Uterus (tissue), 4 donors: ENCODE measurements around the gene ZFHX2. TPM values are rescaled to one million over a fixed set of nuclear protein-coding genes. Genes with fewer than 3 reads are reported as not detected.

Source experiments
- DNase-seq, 2 donors: peaks; one replicate each; pipeline ENCODE4 v3.0.0-alpha.2; 2019 to 2020
- H3K27ac ChIP-seq, 2 donors: fragments of 200-600 bp; sonication (generic); 1 replicate in 1 of 2; 2 replicates in 1 of 2; pipeline ENCODE4 v1.5.1; 2016 to 2018
- H3K27me3 ChIP-seq, 2 donors: fragments of 200-600 bp; sonication (generic); one replicate each; pipeline ENCODE4 v1.5.1; 2018 to 2019; ENCODE audit warnings: control low read depth in 1 of 2
- H3K36me3 ChIP-seq, 2 donors: fragments of 200-600 bp; sonication (generic); one replicate each; pipeline ENCODE4 v1.5.1; 2019; ENCODE audit warnings: control low read depth in 1 of 2
- H3K4me1 ChIP-seq, 2 donors: fragments of 200-600 bp; sonication (generic); one replicate each; pipeline ENCODE4 v1.5.1; 2018 to 2019; ENCODE audit warnings: control low read depth in 1 of 2
- H3K4me3 ChIP-seq, 2 donors: fragments of 200-600 bp; sonication (generic); 1 replicate in 1 of 2; 2 replicates in 1 of 2; pipeline ENCODE4 v1.5.1; 2018 to 2019; ENCODE audit warnings: mild to moderate bottlenecking in 1 of 2
- H3K9me3 ChIP-seq, 2 donors: fragments of 200-600 bp; sonication (generic); one replicate each; pipeline ENCODE4 v1.5.1; 2019; ENCODE audit warnings: control low read depth in 1 of 2
- POLR2A ChIP-seq, 2 donors: fragments of 450-650 bp; IDR thresholded peaks; one replicate each; pipeline ENCODE4 v1.6.1; 2016; ENCODE audit warnings: antibody characterized with exemption in 2 of 2, mild to moderate bottlenecking in 1 of 2, moderate library complexity in 1 of 2
- intact Hi-C: fragments of 100-400 bp; cut with DNase I; formaldehyde crosslinking; loops from one replicate; pipeline ENCODE4 v1.15.1; 2023; ENCODE audit warnings: low total_unique reads
- total RNA-seq, 4 donors: library from RNA; depleted of rRNA in 3 of 4; stranded (reverse); fragments of >200 nt in 3 of 4; gene quantifications; one replicate each; pipeline versions ENCODE4 v1.1.0 to v1.2.4, GENCODE V29; 2014 to 2023
- TF ChIP-seq, protein P1 (sequence below), 4 experiments: fragments of 200-600 bp in 2 of 4; fragments of 450-650 bp in 2 of 4; sonication (generic) in 2 of 4; IDR thresholded peaks; one replicate each; pipeline ENCODE4 v1.5.1; 2016 to 2019; ENCODE audit warnings: antibody characterized with exemption in 4 of 4, mild to moderate bottlenecking in 2 of 4, moderate library complexity in 1 of 4
- donor health status: DM: yes; HTN: yes; CAD: no.

The ZFHX2 gene
- total RNA-seq, 4 donors from 2014 or later = 0.35 to 1.7 TPM; not detected in 2

DNA sequence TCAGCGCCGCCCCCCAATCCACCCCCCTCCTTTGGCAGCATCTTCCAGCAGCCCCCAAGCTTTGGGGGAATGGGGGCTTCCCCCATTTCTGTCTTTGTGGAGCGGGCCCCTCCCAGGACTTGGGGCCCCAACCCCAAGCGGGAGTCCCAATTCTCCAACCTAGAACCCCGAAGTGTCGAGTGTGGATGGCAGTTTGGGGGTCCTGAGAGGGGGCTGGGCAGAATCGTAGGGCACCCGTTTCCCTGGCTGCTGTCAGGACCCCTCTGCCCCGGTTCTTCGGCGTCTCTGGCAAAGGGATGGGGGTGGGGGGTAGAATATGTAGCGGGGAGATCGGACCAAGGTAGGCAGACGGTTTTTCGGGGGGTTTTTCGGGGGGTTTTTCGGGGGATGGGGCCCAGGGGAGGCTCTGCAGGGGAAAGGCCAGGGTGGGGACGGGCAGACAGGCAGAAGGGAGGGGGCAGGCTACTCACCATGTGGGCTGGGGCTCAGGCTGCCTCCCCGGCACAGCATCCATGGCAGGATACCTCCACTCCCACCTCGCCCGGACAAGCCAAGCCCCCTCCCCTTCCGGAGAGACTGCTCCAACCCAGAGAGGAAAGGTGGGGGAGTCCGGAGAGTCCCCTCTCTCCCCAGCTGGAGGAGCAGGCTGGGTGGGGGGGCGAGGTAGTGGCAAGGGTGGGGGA lies 26.3 kb upstream of the ZFHX2 start:
- intact Hi-C loops = no loop called here
- no peaks in the 10 kb centered on the region for H3K36me3 ChIP-seq
- no peak for TF ChIP-seq POLR2A (IDR thresholded peaks at IDR 0.05)
- TF ChIP-seq, protein P1, sequence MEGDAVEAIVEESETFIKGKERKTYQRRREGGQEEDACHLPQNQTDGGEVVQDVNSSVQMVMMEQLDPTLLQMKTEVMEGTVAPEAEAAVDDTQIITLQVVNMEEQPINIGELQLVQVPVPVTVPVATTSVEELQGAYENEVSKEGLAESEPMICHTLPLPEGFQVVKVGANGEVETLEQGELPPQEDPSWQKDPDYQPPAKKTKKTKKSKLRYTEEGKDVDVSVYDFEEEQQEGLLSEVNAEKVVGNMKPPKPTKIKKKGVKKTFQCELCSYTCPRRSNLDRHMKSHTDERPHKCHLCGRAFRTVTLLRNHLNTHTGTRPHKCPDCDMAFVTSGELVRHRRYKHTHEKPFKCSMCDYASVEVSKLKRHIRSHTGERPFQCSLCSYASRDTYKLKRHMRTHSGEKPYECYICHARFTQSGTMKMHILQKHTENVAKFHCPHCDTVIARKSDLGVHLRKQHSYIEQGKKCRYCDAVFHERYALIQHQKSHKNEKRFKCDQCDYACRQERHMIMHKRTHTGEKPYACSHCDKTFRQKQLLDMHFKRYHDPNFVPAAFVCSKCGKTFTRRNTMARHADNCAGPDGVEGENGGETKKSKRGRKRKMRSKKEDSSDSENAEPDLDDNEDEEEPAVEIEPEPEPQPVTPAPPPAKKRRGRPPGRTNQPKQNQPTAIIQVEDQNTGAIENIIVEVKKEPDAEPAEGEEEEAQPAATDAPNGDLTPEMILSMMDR (IDR thresholded peaks at IDR 0.05) = no peak
- peak overlapping the region; percentile 73 to 76 for H3K27ac ChIP-seq
- peaks cover 0 to 4% of the 10 kb centered on the region in 2 donors for H3K27me3 ChIP-seq
- no peaks in the 10 kb centered on the region for H3K4me1 ChIP-seq
- H3K9me3 ChIP-seq = no peaks in the 10 kb centered on the region
- H3K4me3 ChIP-seq = peak overlapping the region; percentile 39 to 52
- no peak for DNase-seq

DNA sequence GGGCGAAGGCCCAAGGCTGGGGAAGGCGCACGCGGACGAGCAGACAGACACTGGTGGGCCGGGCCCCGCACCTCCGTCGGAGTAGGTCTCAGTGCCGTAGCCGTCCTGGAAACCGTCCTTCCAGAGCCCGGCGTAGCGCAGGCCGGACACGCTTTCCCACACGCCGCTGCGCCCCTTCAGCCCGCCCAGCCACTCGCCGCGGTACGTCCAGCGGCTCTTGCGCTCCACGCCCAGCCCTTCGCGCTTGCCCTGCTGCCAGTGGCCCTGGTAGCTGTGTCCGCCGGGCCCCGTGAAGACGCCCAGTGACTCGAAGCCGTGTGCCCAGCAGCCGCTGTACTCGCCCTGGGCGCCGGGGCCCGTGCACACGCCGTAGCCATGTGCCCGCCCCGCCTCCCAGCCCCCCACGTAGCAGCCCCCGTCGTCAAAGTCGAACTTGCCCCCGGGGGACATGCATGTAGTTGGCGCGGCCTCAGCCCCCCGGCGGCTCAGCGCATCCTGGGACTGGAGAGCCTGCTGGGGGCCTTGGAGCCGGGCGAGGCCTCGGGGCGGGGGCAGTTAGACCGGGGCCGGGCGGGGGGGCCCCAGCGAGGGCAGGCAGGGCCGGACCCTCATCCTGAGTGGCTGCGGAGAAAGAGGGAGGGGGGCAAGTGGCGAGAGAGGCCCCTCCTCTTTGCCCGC lies 25.6 kb upstream of the ZFHX2 start:
- intact Hi-C loops = no loop called here
- no peaks in the 10 kb centered on the region for H3K36me3 ChIP-seq
- no peaks in the 10 kb centered on the region for H3K9me3 ChIP-seq
- H3K27me3 ChIP-seq = peaks cover 0 to 4% of the 10 kb centered on the region in 2 donors
- DNase-seq = peak in 1 of 2 donors; percentile 47
- no peaks in the 10 kb centered on the region for H3K4me1 ChIP-seq
- H3K4me3 ChIP-seq = peak overlapping the region; percentile 39 to 52
- H3K27ac ChIP-seq = peak overlapping the region; percentile 73 to 76
- TF ChIP-seq, protein P1 (IDR thresholded peaks at IDR 0.05) = no peak
- no peak for TF ChIP-seq POLR2A (IDR thresholded peaks at IDR 0.05)

DNA sequence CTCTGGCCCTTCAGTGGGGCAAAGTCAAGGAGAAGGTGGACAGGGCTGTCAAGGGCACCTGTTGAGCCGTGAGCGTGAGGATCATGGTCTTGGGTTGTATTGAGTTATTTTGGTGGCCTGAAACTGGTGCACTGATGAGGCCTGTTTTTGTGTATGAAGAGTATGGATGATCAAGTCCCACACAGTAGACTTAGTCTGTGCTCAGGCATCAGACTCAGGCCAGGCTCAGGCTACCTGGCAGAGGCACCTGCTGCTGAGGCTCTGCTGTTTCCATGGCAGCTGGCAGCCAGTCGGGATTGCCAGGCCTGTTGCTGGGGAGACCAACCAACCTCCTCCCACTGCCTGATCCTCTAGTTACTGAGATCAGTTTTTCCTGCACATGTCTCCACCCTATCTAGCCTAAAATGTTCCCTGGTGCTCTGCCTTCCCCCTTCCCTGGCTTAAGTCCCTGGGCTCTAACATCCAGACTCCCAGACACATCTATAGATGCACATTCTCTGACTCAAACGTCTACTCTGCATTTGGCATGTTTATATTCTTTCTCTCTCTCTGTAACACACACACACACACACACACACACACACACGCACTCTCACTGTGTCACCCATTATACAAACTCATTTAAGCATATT lies 21.9 kb upstream of the ZFHX2 start:
- Histone ChIP-seq H3K27me3 (peaks cover 0 to 4% of the 10 kb centered on the region in 2 donors), H3K27ac (no peak overlapping the region), H3K9me3 (no peaks in the 10 kb centered on the region), H3K4me1 (no peaks in the 10 kb centered on the region), H3K4me3 (no peak overlapping the region), H3K36me3 (no peaks in the 10 kb centered on the region)
- no peak for DNase-seq
- intact Hi-C loops = no loop called here
- no peak for TF ChIP-seq POLR2A (IDR thresholded peaks at IDR 0.05)
- TF ChIP-seq, protein P1 (IDR thresholded peaks at IDR 0.05) = no peak

DNA sequence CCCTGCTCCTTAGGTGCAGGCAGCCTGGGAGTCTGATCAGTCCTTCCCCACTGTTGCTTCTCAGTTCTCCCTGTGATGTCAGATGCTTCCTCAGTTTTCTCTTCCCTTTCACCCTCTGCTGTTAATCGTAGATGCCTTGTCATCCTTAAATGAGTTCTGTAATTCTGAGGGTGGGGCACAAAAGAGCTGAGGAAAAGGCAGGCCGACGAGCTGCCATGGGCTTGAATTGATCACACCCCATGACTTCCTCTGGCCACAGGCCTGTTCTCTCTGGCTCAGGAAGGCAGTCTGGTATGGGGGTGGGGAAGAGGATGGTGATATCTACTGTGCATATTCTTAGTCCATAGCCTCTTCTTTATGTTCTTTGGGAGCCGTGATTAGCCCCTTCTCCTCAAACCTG lies 21.3 kb upstream of the ZFHX2 start:
- no peaks in the 10 kb centered on the region for H3K36me3 ChIP-seq
- no peak for DNase-seq
- no peak for TF ChIP-seq POLR2A (IDR thresholded peaks at IDR 0.05)
- TF ChIP-seq, protein P1 (IDR thresholded peaks at IDR 0.05) = no peak
- H3K4me1 ChIP-seq = no peaks in the 10 kb centered on the region
- H3K9me3 ChIP-seq = no peaks in the 10 kb centered on the region
- peaks cover 0 to 4% of the 10 kb centered on the region in 2 donors for H3K27me3 ChIP-seq
- H3K4me3 ChIP-seq = no peak overlapping the region
- intact Hi-C loops = no loop called here
- H3K27ac ChIP-seq = no peak overlapping the region

DNA sequence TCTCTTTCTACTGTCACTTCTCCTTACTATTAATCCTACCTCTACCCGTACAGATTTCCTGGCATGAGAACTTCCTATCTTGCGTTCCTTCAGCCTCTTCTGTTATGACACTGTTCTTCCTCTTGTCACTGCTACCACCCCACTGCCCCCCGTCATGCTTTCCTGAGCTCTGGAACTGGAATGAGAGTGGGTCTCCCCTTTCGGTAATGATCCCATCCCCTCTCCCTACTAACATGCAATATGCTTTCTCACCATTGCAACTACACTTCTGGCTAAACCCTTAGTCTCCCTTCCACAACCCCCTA lies 20.9 kb upstream of the ZFHX2 start:
- intact Hi-C loops = no loop called here
- Histone ChIP-seq H3K27me3 (peaks cover 0 to 4% of the 10 kb centered on the region in 2 donors), H3K4me3 (no peak overlapping the region), H3K27ac (no peak overlapping the region), H3K9me3 (no peaks in the 10 kb centered on the region), H3K4me1 (no peaks in the 10 kb centered on the region), H3K36me3 (no peaks in the 10 kb centered on the region)
- no peak for TF ChIP-seq POLR2A (IDR thresholded peaks at IDR 0.05)
- TF ChIP-seq, protein P1 (IDR thresholded peaks at IDR 0.05) = no peak
- DNase-seq = no peak
